ENCODE data around the gene ABCC5. TPM values are rescaled to one million over a fixed set of nuclear protein-coding genes. Genes with fewer than 3 reads are reported as not detected.

Gene ABCC5
- total RNA-seq: 49.4 TPM
- long read RNA-seq, full-length matches to known transcripts: 40 of 99 reads
- long read RNA-seq, partial matches to known transcripts: 32 of 99 reads
- long read RNA-seq, other reads (novel, unspliced or antisense): 27 of 99 reads

- Histone ChIP-seq H3K9me3 (replicated peaks) (no peaks in the 10 kb centered on the region), H3K27ac (replicated peaks) (peak within 1 kb of the TSS; percentile 93), H3K4me1 (peaks cover 43% of the 10 kb centered on the region), H3K27me3 (ENCODE audit: low read depth) (no peaks in the 10 kb centered on the region), H3K36me3 (peaks cover 13% of the 10 kb centered on the region), H3K4me3 (peak within 1 kb of the TSS; percentile 96)
- TF ChIP-seq CTCF (IDR thresholded peaks at IDR 0.05; ENCODE audit: borderline replicate concordance): peak; percentile 59
- peak; percentile 94 for DNase-seq
- intact Hi-C loops (cut with micrococcal nuclease): loop anchor here (10.0 kb wide), 1 partner anchor 123 kb away; no protein-coding TSS in a partner anchor
Measured at GRCh38 chr3:184017672-184018423, at the start of gene ABCC5. Gene ABCC5, minus strand, starts transcription at chr3:184017884. Its CDS starts 3,492 bp downstream, at chr3:184014392.

DNA sequence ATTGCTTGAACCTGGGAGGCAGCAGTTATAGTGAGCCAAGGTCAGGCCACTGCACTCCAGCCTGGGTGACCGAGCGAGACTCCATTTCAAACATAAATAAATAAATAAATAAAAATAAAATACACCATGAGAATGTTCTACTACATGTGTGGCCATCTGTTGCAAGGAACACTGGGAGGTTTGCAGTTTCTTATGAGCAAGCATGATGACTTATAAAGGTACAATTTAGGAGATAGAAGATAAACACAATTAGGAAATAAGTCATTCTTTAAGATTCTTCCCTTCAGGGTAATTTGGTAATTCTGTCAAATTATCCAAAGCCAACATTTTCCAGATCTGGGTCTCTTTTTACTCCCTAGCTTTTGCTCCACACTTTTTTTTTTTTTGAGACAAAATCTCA lies 48.5 kb upstream of the ABCC5 start:
- Histone ChIP-seq H3K36me3 (no peaks in the 10 kb centered on the region), H3K27me3 (ENCODE audit: low read depth) (peaks cover 16% of the 10 kb centered on the region), H3K4me1 (no peaks in the 10 kb centered on the region), H3K9me3 (replicated peaks) (no peaks in the 10 kb centered on the region), H3K4me3 (no peak overlapping the region), H3K27ac (replicated peaks) (no peak overlapping the region)
- intact Hi-C loops (cut with micrococcal nuclease): no loop called here
- no peak for DNase-seq
- no peak for TF ChIP-seq CTCF (IDR thresholded peaks at IDR 0.05; ENCODE audit: borderline replicate concordance)

DNA sequence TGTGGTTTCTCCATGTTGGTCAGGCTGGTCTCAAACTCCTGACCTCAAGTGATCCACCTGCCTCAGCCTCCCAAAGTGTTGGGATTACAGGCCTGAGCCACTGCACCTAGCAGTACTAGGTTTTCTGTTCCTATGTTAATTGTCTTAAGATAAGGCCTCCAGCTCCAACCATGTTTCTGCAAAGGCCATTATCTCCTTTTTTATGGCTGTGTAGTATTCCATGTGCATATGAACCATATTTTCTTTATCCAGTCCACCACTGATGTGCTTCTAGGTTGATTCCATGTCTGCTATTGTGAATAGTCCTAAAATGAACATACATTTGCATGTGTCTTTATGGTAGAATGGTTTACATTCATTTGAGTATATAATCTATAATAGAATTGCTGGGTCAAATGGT lies 45.0 kb upstream of the ABCC5 start:
- Histone ChIP-seq H3K27ac (replicated peaks) (no peak overlapping the region), H3K36me3 (no peaks in the 10 kb centered on the region), H3K9me3 (replicated peaks) (no peaks in the 10 kb centered on the region), H3K27me3 (ENCODE audit: low read depth) (peaks cover 16% of the 10 kb centered on the region), H3K4me1 (no peaks in the 10 kb centered on the region), H3K4me3 (no peak overlapping the region)
- DNase-seq: no peak
- no peak for TF ChIP-seq CTCF (IDR thresholded peaks at IDR 0.05; ENCODE audit: borderline replicate concordance)
- intact Hi-C loops (cut with micrococcal nuclease): no loop called here

- Histone ChIP-seq H3K27ac (replicated peaks) (no peak overlapping the region), H3K9me3 (replicated peaks) (no peaks in the 10 kb centered on the region), H3K27me3 (ENCODE audit: low read depth) (peaks cover 5% of the 10 kb centered on the region), H3K4me1 (no peaks in the 10 kb centered on the region), H3K4me3 (no peak overlapping the region), H3K36me3 (no peaks in the 10 kb centered on the region)
- TF ChIP-seq CTCF (IDR thresholded peaks at IDR 0.05; ENCODE audit: borderline replicate concordance): no peak
- intact Hi-C loops (cut with micrococcal nuclease): no loop called here
- DNase-seq: no peak
Measured at GRCh38 chr3:184059424-184059823, 41.7 kb upstream of the ABCC5 start.

DNA sequence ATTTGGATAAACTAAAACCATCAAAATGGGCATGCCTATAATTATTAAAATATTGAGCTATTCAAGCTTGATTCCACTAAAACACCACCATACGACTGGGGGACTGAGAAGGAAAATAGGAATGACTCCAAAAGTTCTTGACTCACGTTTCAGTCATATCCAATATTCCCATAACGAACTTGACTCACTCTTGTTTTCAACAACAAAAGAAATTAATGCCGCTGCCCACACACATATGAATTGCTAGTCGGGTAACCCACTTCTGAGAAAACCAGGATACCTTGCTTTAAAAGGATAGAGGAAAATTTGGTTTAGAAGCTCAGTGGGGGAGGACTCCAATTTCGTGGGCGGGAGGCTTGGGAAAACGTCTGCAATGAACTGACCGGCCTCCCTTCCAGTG lies 40.3 kb upstream of the ABCC5 start:
- intact Hi-C loops (cut with micrococcal nuclease): no loop called here
- Histone ChIP-seq H3K4me1 (no peaks in the 10 kb centered on the region), H3K36me3 (no peaks in the 10 kb centered on the region), H3K9me3 (replicated peaks) (no peaks in the 10 kb centered on the region), H3K27me3 (ENCODE audit: low read depth) (peaks cover 10% of the 10 kb centered on the region), H3K4me3 (no peak overlapping the region), H3K27ac (replicated peaks) (no peak overlapping the region)
- no peak for DNase-seq
- no peak for TF ChIP-seq CTCF (IDR thresholded peaks at IDR 0.05; ENCODE audit: borderline replicate concordance)

Measured in left ventricle myocardium inferior (tissue), 1 donor.